Osteocyte (in vitro differentiated cells): ENCODE measurements around the gene MYH9. TPM values are rescaled to one million over a fixed set of nuclear protein-coding genes. Genes with fewer than 3 reads are reported as not detected.

ENCODE experiments used
- DNase-seq: peaks from one replicate; pipeline ENCODE4 v3.0.0; 2021; ENCODE audit warnings: mixed read lengths; ENCODE audit not compliant: unreplicated experiment; ENCODE audit errors: extremely low spot score
- H3K27ac Mint-ChIP-seq: one replicate; pipeline ENCODE4 v1.8.0; 2021; ENCODE audit warnings: mild to moderate bottlenecking, mixed read lengths; ENCODE audit not compliant: unreplicated experiment
- H3K27me3 Mint-ChIP-seq: one replicate; pipeline ENCODE4 v1.8.0; 2021; ENCODE audit warnings: mixed read lengths; ENCODE audit not compliant: unreplicated experiment
- H3K36me3 Mint-ChIP-seq: one replicate; pipeline ENCODE4 v1.8.0; 2021; ENCODE audit warnings: mixed read lengths; ENCODE audit not compliant: unreplicated experiment
- H3K4me1 Mint-ChIP-seq: one replicate; pipeline ENCODE4 v1.8.0; 2021; ENCODE audit warnings: mixed read lengths; ENCODE audit not compliant: unreplicated experiment
- H3K4me3 Mint-ChIP-seq: one replicate; pipeline ENCODE4 v1.8.0; 2021; ENCODE audit warnings: mild to moderate bottlenecking, moderate library complexity, mixed read lengths; ENCODE audit not compliant: unreplicated experiment
- H3K9me3 Mint-ChIP-seq: one replicate; pipeline ENCODE4 v1.8.0; 2021; ENCODE audit warnings: mixed read lengths; ENCODE audit not compliant: unreplicated experiment
- CTCF ChIP-seq: fragments of 200-600 bp; sonication (generic); IDR thresholded peaks from 2 replicates; pipeline ENCODE4 v1.5.0; 2021; ENCODE audit warnings: antibody characterized with exemption, mild to moderate bottlenecking, moderate library complexity
- total RNA-seq: library from RNA; stranded (reverse); gene quantifications from 2 replicates; pipeline ENCODE4 v1.2.1, GENCODE V29; 2021

The MYH9 gene
- total RNA-seq, 1 donor from 2014 or later, result 938 TPM

DNA sequence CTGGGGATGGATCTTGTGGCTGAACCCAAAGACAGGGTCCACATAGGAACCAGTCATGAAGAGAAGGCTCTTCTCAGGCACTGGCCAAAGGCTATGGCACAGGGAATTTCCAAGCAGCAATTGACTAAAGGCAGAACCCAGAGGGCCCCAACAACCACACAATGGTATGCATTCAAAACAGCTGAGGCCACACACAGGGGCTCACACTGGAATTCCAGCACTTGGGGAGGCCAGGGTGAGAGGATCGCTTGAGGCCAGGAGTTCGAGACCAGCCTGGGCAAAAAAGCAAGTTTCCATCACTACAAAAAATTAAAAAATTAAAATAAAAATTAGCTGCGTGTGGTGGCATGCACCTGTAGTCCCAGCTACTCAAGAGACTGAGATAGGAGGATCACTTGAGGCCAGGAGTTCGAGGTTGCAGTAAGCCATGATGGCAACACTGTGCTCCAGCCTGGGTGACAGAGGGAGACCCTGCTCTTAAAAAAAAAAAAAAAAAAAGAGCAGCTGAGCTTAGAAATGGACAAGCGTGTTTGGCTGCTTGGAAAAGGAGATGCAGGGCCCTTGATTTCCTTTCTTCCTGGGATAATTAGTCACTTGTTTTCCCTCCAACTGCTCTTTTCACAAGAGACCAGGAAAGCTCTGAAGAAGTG, 44.6 kb downstream of the MYH9 start:
- TF ChIP-seq CTCF, result no peak
- H3K4me3 Mint-ChIP-seq, result no peak overlapping the region
- peak overlapping the region; percentile 93 for H3K27ac Mint-ChIP-seq
- H3K4me1 Mint-ChIP-seq, result peaks cover 76% of the 10 kb centered on the region
- no peaks in the 10 kb centered on the region for H3K27me3 Mint-ChIP-seq
- no peak for DNase-seq
- peaks cover 52% of the 10 kb centered on the region for H3K36me3 Mint-ChIP-seq
- no peaks in the 10 kb centered on the region for H3K9me3 Mint-ChIP-seq

GRCh38 chr22:36341640-36342041, 46.1 kb downstream of the MYH9 start:
- Mint-ChIP-seq H3K4me1 (peaks cover 80% of the 10 kb centered on the region), H3K27ac (peak overlapping the region; percentile 93), H3K4me3 (no peak overlapping the region), H3K9me3 (no peaks in the 10 kb centered on the region), H3K27me3 (no peaks in the 10 kb centered on the region), H3K36me3 (peaks cover 50% of the 10 kb centered on the region)
- no peak for DNase-seq
- no peak for TF ChIP-seq CTCF

GRCh38 chr22:36340621-36341020, 47.1 kb downstream of the MYH9 start:
- Mint-ChIP-seq H3K27me3 (no peaks in the 10 kb centered on the region), H3K4me3 (no peak overlapping the region), H3K9me3 (no peaks in the 10 kb centered on the region), H3K4me1 (peaks cover 86% of the 10 kb centered on the region), H3K27ac (peak overlapping the region; percentile 93), H3K36me3 (peaks cover 55% of the 10 kb centered on the region)
- no peak for TF ChIP-seq CTCF
- DNase-seq, result no peak

DNA sequence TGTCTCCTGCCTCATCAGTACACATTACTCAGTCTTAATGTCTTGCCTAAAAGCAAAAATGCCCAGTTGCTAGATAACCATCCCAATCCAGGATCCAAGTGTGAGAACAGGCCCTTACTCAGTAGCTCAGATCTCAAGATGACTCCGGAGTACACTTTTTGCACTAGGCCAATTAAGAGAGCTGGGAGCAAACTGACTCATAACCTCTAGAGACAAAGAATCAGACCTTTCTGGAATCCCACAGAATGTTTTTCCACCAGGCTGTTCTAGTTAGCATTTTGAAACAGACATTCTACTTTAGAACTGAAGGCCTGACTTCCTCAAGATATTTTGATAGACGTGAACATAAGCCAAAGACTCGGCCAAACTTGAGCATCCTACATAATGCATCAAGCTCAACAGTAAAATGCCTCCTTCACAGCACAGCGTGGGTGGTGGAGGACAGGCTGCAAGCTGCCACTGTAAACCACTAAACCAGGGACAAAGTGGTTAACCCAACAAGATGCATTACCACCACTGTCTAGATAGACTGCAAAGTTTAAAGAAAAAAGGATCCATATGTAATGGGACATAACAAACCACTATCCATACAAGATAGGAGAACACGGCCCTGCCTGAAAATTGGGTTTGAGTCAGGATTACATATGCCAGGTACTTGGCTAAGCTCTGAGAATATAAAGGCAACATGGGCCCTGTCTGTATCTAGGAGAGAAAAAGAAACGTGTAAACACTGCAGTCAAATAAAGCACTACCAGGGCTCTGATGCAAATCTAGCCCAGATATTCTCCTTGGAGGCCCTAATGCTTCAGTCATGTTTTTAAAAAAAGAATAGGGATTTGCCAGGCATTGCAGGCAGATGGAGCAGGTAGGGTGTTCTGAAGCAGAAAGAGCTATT, 48.3 kb downstream of the MYH9 start:
- no peaks in the 10 kb centered on the region for H3K27me3 Mint-ChIP-seq
- no peak for TF ChIP-seq CTCF
- no peak for DNase-seq
- H3K4me1 Mint-ChIP-seq, result peaks cover 91% of the 10 kb centered on the region
- peak overlapping the region; percentile 100 for H3K27ac Mint-ChIP-seq
- no peaks in the 10 kb centered on the region for H3K9me3 Mint-ChIP-seq
- H3K36me3 Mint-ChIP-seq, result peaks cover 62% of the 10 kb centered on the region
- H3K4me3 Mint-ChIP-seq, result no peak overlapping the region
